T-cell (primary cell): ENCODE data around the gene NUDT3. TPM values are rescaled to one million over a fixed set of nuclear protein-coding genes. Genes with fewer than 3 reads are reported as not detected.

Experiments used
- ATAC-seq, 4 experiments: fragments of 200-7000 bp in 3 of 4; fragments of 150-1000 bp in 1 of 4; cut with Tn5 transposase; replicated peaks in 1 of 4; 1 replicate in 3 of 4; 2 replicates in 1 of 4; pipeline ENCODE4 v1.10.0; 2021; ENCODE audit warnings: moderate library complexity in 3 of 4, mild to moderate bottlenecking in 2 of 4, moderate number of reproducible peaks in 1 of 4
- CTCF ChIA-PET, 2 donors: fragments of 300-600 bp; sonication (Branson Sonifier 250); formaldehyde crosslinking; loops; one replicate each; lab custom pipeline; 2022; ENCODE audit warnings: antibody characterized with exemption in 2 of 2; lab: Charles Lee
- POLR2A ChIA-PET, 2 donors: fragments of 300-600 bp; sonication (Branson Sonifier 250); formaldehyde crosslinking; loops; one replicate each; lab custom pipeline; 2022; ENCODE audit warnings: antibody characterized with exemption in 2 of 2; lab: Charles Lee
- DNase-seq, 35 experiments: peaks; one replicate each; pipeline versions ENCODE4 v3.0.0 to v3.0.0-alpha.2; 2013 to 2023
- H3K27ac ChIP-seq: one replicate; pipeline ENCODE4 v1.5.1; 2013; ENCODE audit warnings: low read length
- H3K27me3 ChIP-seq, 2 experiments: replicated peaks in 1 of 2; 1 replicate in 1 of 2; 2 replicates in 1 of 2; pipeline versions ENCODE4 v1.6.1 to v1.7.0; 2013; ENCODE audit warnings: low read length in 1 of 2, mixed read lengths in 1 of 2; ENCODE audit not compliant: control insufficient read depth in 2 of 2, insufficient read depth in 2 of 2; ENCODE audit errors: extremely low read depth in 1 of 2
- H3K36me3 ChIP-seq, 2 donors: 1 replicate in 1 of 2; 2 replicates in 1 of 2; pipeline versions ENCODE4 v1.6.1 to v1.7.0; 2013; ENCODE audit warnings: low read length in 1 of 2; ENCODE audit not compliant: control insufficient read depth in 2 of 2, insufficient read depth in 1 of 2; ENCODE audit errors: extremely low read depth in 1 of 2
- H3K4me1 ChIP-seq, 2 experiments: 1 replicate in 1 of 2; 2 replicates in 1 of 2; pipeline versions ENCODE4 v1.6.1 to v1.7.0; 2013; ENCODE audit warnings: low read length in 2 of 2, mixed read lengths in 1 of 2; ENCODE audit not compliant: insufficient read depth in 2 of 2, control insufficient read depth in 1 of 2; ENCODE audit errors: extremely low read depth in 1 of 2
- H3K4me3 ChIP-seq, 2 donors: 1 replicate in 1 of 2; 2 replicates in 1 of 2; pipeline versions ENCODE4 v1.5.1 to v1.7.0; 2013; ENCODE audit warnings: mild to moderate bottlenecking in 2 of 2, low read length in 1 of 2, moderate library complexity in 1 of 2; ENCODE audit not compliant: control insufficient read depth in 1 of 2; ENCODE audit errors: extremely low read depth in 1 of 2
- H3K9me3 ChIP-seq: 2 replicates; pipeline ENCODE4 v1.7.0; 2013
- H3K27ac Mint-ChIP-seq, 2 donors: one replicate each; pipeline ENCODE4 v1.8.0; 2020 to 2021; ENCODE audit warnings: mild to moderate bottlenecking in 2 of 2, mixed read lengths in 2 of 2
- H3K27me3 Mint-ChIP-seq, 2 donors: one replicate each; pipeline ENCODE4 v1.8.0; 2021 to 2022; ENCODE audit warnings: mixed read lengths in 2 of 2
- H3K36me3 Mint-ChIP-seq: one replicate; pipeline ENCODE4 v1.8.0; 2021; ENCODE audit warnings: mixed read lengths
- H3K4me1 Mint-ChIP-seq, 3 donors: one replicate each; pipeline ENCODE4 v1.8.0; 2020 to 2022; ENCODE audit warnings: mixed read lengths in 3 of 3, mild to moderate bottlenecking in 1 of 3
- H3K4me3 Mint-ChIP-seq, 3 donors: one replicate each; pipeline ENCODE4 v1.8.0; 2020 to 2022; ENCODE audit warnings: mild to moderate bottlenecking in 3 of 3, mixed read lengths in 3 of 3, moderate library complexity in 3 of 3
- H3K9me3 Mint-ChIP-seq, 3 donors: one replicate each; pipeline ENCODE4 v1.8.0; 2020 to 2022; ENCODE audit warnings: mixed read lengths in 3 of 3
- WGBS: methylation state at CpG from one replicate; pipeline ENCODE4 v1.1.5; 2013; ENCODE audit warnings: missing lambda C conversion rate; ENCODE audit not compliant: insufficient coverage; 5-methylcytosine and 5-hydroxymethylcytosine counted together
- total RNA-seq, 35 experiments: library from RNA in 6 of 35; stranded (reverse) in 6 of 35; fragments of 120-200 nt in 1 of 35; gene quantifications; one replicate each; pipeline versions ENCODE4 v1.2.1 to v1.2.4 and lab custom pipeline; 2013 to 2026

The NUDT3 gene
- total RNA-seq, 5 donors from 2014 or later (not counting 1 experiment from before 2014, with no cell fraction given): 23.5 to 31.0 (median 28.9) TPM

DNA sequence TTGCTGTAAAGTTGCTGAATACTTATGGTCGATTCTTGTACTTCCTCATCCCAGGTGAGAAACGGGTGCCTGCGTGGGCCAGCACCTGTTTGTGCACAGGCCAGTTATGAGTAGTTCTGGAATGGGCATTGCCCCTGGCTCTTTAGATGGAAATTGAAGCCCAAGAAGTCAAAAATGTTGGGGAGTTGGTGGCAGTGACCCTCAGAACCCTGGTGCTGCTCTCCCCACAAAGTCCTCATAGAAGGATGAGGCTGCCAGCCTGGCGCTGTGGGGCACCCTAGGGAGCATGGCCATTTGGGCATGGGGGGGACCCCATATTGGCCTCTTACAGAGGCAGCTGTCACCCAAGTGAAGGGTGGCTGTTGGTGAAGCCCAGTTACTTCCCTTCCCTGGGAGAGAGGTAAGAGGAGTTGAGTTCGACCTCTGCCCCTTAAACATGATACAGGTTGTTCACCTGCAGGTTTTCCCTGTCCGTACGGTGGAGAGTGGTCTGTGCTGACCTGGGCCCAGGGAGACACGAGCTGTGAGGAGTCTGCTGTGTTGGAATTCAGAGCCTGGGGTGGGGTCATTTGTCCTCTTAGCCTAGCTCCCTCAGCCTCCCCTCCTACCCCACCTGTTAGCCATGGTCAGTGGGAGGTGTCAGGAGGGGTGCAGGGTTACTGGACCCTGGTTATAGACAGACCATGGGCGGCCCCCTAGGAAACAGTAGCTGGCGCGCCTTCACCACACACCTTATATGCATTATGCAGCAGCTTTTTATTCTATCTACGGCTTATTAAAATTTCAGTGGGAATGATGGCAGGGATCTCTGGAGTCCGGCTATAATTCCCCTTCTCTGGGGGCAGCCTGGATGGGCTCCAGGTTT, 150.9 kb downstream of the NUDT3 start:
- Mint-ChIP-seq H3K9me3 (no peaks in the 10 kb centered on the region), H3K27me3 (no peaks in the 10 kb centered on the region), H3K36me3 (peaks cover 15% of the 10 kb centered on the region), H3K4me1 (peaks cover 39 to 73% (median 71%) of the 10 kb centered on the region in 3 donors), H3K4me3 (no peak overlapping the region), H3K27ac (peak overlapping the region; percentile 94 to 96)
- H3K4me1 ChIP-seq: peaks cover 17 to 49% of the 10 kb centered on the region in 2 experiments
- H3K9me3 ChIP-seq: no peaks in the 10 kb centered on the region
- CTCF ChIA-PET: no interaction called here
- H3K4me3 ChIP-seq: no peak overlapping the region
- DNase-seq (no peak), ATAC-seq (no peak)
- POLR2A ChIA-PET: no interaction called here
- 100% methylated on average over 1 of the region's 13 CpGs for WGBS
- H3K27me3 ChIP-seq: no peaks in the 10 kb centered on the region
- peaks cover 21 to 40% of the 10 kb centered on the region in 2 donors for H3K36me3 ChIP-seq
- H3K27ac ChIP-seq: no peak overlapping the region

DNA sequence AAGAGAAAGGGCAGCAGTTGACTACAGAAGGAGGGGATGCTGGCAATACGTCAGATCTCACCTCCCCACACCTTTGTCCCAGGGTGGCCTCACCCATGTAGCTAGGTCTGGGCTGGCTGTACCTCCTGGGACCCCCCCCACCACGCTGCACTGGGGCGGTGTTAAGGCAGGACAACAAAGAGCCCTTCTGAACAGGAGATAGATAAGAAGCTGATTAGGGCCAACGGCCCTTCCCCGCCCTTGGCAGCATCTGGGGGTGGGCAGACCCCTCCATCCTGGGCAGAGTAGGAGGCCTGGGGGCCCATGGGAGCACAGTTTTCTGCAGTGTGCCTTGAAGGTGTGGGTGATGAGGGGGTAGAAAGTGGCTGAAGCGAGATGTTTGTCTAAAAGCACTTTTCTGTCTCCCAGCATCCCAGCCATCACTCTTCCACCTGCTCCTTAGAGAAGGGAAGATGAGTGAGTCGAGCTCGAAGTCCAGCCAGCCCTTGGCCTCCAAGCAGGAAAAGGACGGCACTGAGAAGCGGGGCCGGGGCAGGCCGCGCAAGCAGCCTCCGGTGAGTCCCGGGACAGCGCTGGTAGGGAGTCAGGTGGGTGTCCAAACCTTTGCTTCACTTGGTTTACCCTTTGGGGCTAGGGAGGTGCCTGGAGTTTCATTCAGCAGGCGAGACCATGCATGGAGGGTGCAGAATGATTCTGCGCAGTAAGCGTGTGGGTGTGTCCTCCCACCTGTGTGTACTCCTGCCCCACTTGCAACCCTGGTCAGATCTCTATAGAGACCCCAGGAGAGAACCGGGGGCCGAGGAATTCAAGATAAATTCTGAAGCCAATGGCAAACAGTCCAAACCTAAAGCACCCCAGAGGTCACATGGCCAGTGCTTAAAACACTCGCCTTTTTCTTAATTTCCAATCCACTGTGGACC, 151.9 kb downstream of the NUDT3 start:
- no peak overlapping the region for H3K27ac ChIP-seq
- WGBS: 92% methylated on average over 10 of the region's 22 CpGs
- DNase-seq (no peak), ATAC-seq (no peak)
- Mint-ChIP-seq H3K9me3 (no peaks in the 10 kb centered on the region), H3K36me3 (peaks cover 15% of the 10 kb centered on the region), H3K27me3 (no peaks in the 10 kb centered on the region), H3K27ac (peak overlapping the region; percentile 65 to 96), H3K4me1 (peaks cover 41 to 68% (median 67%) of the 10 kb centered on the region in 3 donors), H3K4me3 (no peak overlapping the region)
- ChIA-PET CTCF (no interaction called here), POLR2A (no interaction called here)
- no peaks in the 10 kb centered on the region for H3K27me3 ChIP-seq
- H3K9me3 ChIP-seq: no peaks in the 10 kb centered on the region
- H3K36me3 ChIP-seq: peaks cover 21 to 36% of the 10 kb centered on the region in 2 donors
- no peak overlapping the region for H3K4me3 ChIP-seq
- H3K4me1 ChIP-seq: peaks cover 17 to 51% of the 10 kb centered on the region in 2 experiments

DNA sequence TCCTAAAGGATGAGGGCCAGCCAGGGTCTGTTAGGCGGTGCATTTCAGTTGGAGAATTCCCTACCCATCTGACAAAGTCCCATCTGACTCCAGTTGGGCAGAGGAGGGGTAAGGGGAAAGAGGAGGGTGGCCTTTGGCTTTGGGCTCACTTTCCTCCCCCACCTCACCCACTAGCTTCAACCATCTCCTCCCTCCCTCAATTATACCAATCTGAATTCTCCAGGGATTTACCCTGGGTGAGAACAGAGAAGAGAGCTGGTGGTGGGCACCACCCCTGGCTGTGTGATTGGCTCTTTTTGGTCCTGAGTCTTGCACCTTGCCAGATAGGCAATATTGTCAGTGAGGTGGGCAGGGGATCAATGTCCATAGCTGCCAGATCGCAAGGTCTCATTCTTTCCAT, 152.6 kb downstream of the NUDT3 start:
- no CpG with 5 or more reads among the region's 2 CpGs for WGBS
- ChIA-PET CTCF (interaction anchor here in 1 of 2 donors (0.6 kb wide), 1 partner anchor 39 kb away, joined by 3 read pairs; no protein-coding TSS in a partner anchor), POLR2A (no interaction called here)
- Mint-ChIP-seq H3K27me3 (no peaks in the 10 kb centered on the region), H3K4me3 (no peak overlapping the region), H3K36me3 (peaks cover 15% of the 10 kb centered on the region), H3K27ac (peak overlapping the region; percentile 65 to 96), H3K9me3 (no peaks in the 10 kb centered on the region), H3K4me1 (peaks cover 36 to 63% (median 61%) of the 10 kb centered on the region in 3 donors)
- peaks cover 17 to 54% of the 10 kb centered on the region in 2 experiments for H3K4me1 ChIP-seq
- no peaks in the 10 kb centered on the region for H3K9me3 ChIP-seq
- peaks cover 21 to 34% of the 10 kb centered on the region in 2 donors for H3K36me3 ChIP-seq
- no peak overlapping the region for H3K4me3 ChIP-seq
- H3K27me3 ChIP-seq: no peaks in the 10 kb centered on the region
- ATAC-seq (no peak), DNase-seq (no peak)
- H3K27ac ChIP-seq: peak overlapping the region; percentile 26

DNA sequence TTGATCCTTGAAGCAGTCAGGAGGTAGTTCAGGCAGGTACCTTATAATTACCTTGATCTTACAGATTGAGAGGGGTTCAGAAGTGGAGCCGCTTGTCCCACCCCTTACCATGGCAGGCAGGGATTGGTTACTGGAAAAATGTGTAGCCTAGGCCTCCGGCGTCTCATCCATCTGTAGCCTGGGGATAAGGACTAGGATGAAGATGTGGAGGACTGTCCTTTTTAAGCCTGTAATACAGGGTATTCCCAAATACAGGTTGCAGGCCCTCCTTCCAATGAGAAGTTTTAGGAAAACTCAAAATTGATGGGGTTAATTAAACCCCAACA, 153.0 kb downstream of the NUDT3 start:
- Mint-ChIP-seq H3K36me3 (peaks cover 15% of the 10 kb centered on the region), H3K27ac (peak overlapping the region; percentile 89 to 96), H3K4me3 (peak overlapping the region; percentile 24 to 78 (median 76)), H3K27me3 (no peaks in the 10 kb centered on the region), H3K9me3 (no peaks in the 10 kb centered on the region), H3K4me1 (peaks cover 37 to 62% (median 59%) of the 10 kb centered on the region in 3 donors)
- no peak overlapping the region for H3K4me3 ChIP-seq
- H3K4me1 ChIP-seq: peaks cover 17 to 57% of the 10 kb centered on the region in 2 experiments
- H3K27ac ChIP-seq: peak overlapping the region; percentile 26
- H3K9me3 ChIP-seq: no peaks in the 10 kb centered on the region
- H3K36me3 ChIP-seq: peaks cover 21 to 34% of the 10 kb centered on the region in 2 donors
- H3K27me3 ChIP-seq: no peaks in the 10 kb centered on the region
- ATAC-seq (no peak), DNase-seq (no peak)
- POLR2A ChIA-PET: no interaction called here
- CTCF ChIA-PET: interaction anchor here in 1 of 2 donors (0.6 kb wide), 1 partner anchor 39 kb away, joined by 3 read pairs; no protein-coding TSS in a partner anchor
- WGBS: 100% methylated on average over 2 of the region's 3 CpGs

DNA sequence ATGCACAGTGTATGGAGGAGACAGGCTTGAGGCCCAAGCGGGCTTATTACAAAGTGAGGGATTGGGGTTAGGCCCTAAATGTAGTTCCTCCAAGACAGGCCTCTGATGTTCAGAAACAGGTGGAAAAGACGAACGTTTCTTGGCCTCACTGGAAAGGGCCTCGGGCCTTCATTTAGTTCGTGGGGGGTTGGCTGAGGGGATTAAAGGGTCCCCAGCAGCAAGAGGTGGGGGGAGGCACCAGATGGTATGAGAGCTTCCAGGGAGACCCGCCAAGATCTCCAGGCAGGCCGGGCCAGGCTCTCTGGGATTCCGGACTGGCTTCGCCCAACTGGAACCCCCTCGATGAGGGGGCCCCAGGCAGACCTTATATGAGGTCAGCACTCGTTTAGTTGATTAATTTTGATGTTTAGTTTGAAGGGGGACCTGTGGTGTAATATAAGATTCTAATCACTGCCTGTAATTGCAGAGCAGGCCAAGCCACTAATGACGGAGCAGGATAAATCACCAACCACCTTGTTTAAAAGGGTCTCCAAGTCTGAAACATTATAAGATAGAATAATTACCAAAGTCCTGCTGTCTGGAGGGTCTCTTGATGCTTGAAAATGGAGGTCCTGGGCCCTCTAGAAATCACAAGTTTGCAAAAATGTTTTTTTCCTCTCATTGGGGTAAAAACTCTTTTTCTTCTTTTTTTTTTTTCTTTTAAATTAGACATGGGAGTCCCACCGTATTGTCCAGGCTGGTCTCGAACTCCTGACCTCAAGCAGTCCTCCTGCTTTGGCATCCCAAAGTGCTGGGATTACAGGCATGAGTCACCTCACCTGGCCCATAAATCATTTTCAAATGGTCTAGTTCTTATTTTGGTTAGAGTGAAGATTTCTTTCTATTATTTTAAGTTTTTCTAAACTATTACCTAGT, 153.6 kb downstream of the NUDT3 start:
- POLR2A ChIA-PET: no interaction called here
- WGBS: 35% methylated on average over 10 of the region's 14 CpGs
- peak overlapping the region; percentile 76 to 84 (median 78) for H3K4me3 Mint-ChIP-seq
- peaks cover 15% of the 10 kb centered on the region for H3K36me3 Mint-ChIP-seq
- Histone ChIP-seq H3K36me3 (peaks cover 17 to 32% of the 10 kb centered on the region in 2 donors), H3K27me3 (no peaks in the 10 kb centered on the region), H3K4me3 (peak overlapping the region; percentile 75 to 86), H3K4me1 (peaks cover 17 to 53% of the 10 kb centered on the region in 2 experiments), H3K9me3 (no peaks in the 10 kb centered on the region), H3K27ac (peak overlapping the region; percentile 72)
- peaks cover 43 to 59% (median 57%) of the 10 kb centered on the region in 3 donors for H3K4me1 Mint-ChIP-seq
- DNase-seq (peak in 1 of 35 experiments; percentile 4), ATAC-seq (no peak)
- peak overlapping the region; percentile 89 to 96 for H3K27ac Mint-ChIP-seq
- H3K27me3 Mint-ChIP-seq: no peaks in the 10 kb centered on the region
- no peaks in the 10 kb centered on the region for H3K9me3 Mint-ChIP-seq
- CTCF ChIA-PET: no interaction called here
